Endothelial cell of umbilical vein (primary cell): ENCODE data around the gene CCDC60.

Experiments used
- CTCF ChIP-seq, 2 donors: IDR thresholded peaks; 1 replicate in 1 of 2; 2 replicates in 1 of 2; pipeline ENCODE4 v1.5.1; 2011; ENCODE audit warnings: low read length in 2 of 2, mild to moderate bottlenecking in 2 of 2, moderate library complexity in 2 of 2, control low read depth in 1 of 2, inconsistent platforms in 1 of 2, low read depth in 1 of 2; ENCODE audit not compliant: insufficient read depth in 1 of 2; ENCODE audit errors: extremely low read depth in 1 of 2
- JUN ChIP-seq: IDR thresholded peaks from 2 replicates; pipeline ENCODE4 v1.6.1; 2011; ENCODE audit warnings: borderline replicate concordance, low read depth; ENCODE audit not compliant: insufficient read length, insufficient read depth
- POLR2A ChIP-seq: IDR thresholded peaks from 2 replicates; pipeline ENCODE4 v1.6.1; 2012; ENCODE audit warnings: low read depth, mild to moderate bottlenecking, control low read depth, low read length

- TF ChIP-seq POLR2A (no peak), CTCF (IDR thresholded peaks at IDR 0.05; ENCODE audit: extremely low read depth in 1 of 2, insufficient read depth in 1 of 2, low read depth in 1 of 2, low read length in 2 of 2) (no peak), JUN (no peak)
Observed at GRCh38 chr12:119292893-119293630, 41.5 kb upstream of the CCDC60 start.
